Loucy (cell line): ENCODE measurements around the gene UNK.

ENCODE experiments used
- EZH2phosphoT487 ChIP-seq: fragments of 200-600 bp; IDR thresholded peaks from 2 replicates; pipeline ENCODE4 v1.6.1; 2018; ENCODE audit warnings: antibody characterized with exemption, mild to moderate bottlenecking, moderate library complexity, borderline replicate concordance
- TF ChIP-seq, protein P1 (sequence below): fragments of 200-600 bp; sonication (generic); conservative IDR thresholded peaks from 2 replicates; pipeline ENCODE4 v1.5.1; 2014; ENCODE audit warnings: mild to moderate bottlenecking, antibody characterized with exemption, low read length

GRCh38 chr17:75795820-75796607, 11.4 kb downstream of the UNK start:
- TF ChIP-seq, protein P1, sequence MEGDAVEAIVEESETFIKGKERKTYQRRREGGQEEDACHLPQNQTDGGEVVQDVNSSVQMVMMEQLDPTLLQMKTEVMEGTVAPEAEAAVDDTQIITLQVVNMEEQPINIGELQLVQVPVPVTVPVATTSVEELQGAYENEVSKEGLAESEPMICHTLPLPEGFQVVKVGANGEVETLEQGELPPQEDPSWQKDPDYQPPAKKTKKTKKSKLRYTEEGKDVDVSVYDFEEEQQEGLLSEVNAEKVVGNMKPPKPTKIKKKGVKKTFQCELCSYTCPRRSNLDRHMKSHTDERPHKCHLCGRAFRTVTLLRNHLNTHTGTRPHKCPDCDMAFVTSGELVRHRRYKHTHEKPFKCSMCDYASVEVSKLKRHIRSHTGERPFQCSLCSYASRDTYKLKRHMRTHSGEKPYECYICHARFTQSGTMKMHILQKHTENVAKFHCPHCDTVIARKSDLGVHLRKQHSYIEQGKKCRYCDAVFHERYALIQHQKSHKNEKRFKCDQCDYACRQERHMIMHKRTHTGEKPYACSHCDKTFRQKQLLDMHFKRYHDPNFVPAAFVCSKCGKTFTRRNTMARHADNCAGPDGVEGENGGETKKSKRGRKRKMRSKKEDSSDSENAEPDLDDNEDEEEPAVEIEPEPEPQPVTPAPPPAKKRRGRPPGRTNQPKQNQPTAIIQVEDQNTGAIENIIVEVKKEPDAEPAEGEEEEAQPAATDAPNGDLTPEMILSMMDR: no peak
- TF ChIP-seq EZH2phosphoT487: no peak
